UCSD-AML1 (cell line): ENCODE results near the gene CLCN7.
A peak's percentile ranks its signal among the peaks of the same experiment; 100 is the strongest.

Experiments
- DNase-seq: peaks from one replicate; lab custom pipeline; 2025; ENCODE audit not compliant: unreplicated experiment; lab: John Stamatoyannopoulos, UW

CLCN7 gene

GRCh38 chr16:1474796-1475551 lies at the start of gene CLCN7:
Gene CLCN7, minus strand, starts transcription at chr16:1475028. Its CDS starts 54 bp downstream, at chr16:1474974.
- DNase-seq = peak; percentile 83

GRCh38 chr16:1524366-1524765 lies 49.5 kb upstream of the CLCN7 start:
- no peak for DNase-seq

- DNase-seq = no peak
These were observed 48.9 kb upstream of the CLCN7 start for GRCh38 chr16:1523581-1524245.

- no peak for DNase-seq
These were observed 45.6 kb upstream of the CLCN7 start for GRCh38 chr16:1520461-1520860.

- DNase-seq = no peak
These were observed 45.0 kb upstream of the CLCN7 start for GRCh38 chr16:1519831-1520230.

GRCh38 chr16:1518626-1519135 lies 43.9 kb upstream of the CLCN7 start:
- no peak for DNase-seq

- DNase-seq = no peak
These were observed 39.7 kb upstream of the CLCN7 start for GRCh38 chr16:1514507-1514906.

GRCh38 chr16:1512774-1513173 lies 37.9 kb upstream of the CLCN7 start:
- DNase-seq = no peak

GRCh38 chr16:1511662-1512569 lies 37.1 kb upstream of the CLCN7 start:
- DNase-seq = no peak

- no peak for DNase-seq
These were observed 36.1 kb upstream of the CLCN7 start for GRCh38 chr16:1510941-1511351.

GRCh38 chr16:1510272-1510671 lies 35.4 kb upstream of the CLCN7 start:
- DNase-seq = no peak

- no peak for DNase-seq
These were observed 34.7 kb upstream of the CLCN7 start for GRCh38 chr16:1509307-1510221.

GRCh38 chr16:1508494-1509187 lies 33.8 kb upstream of the CLCN7 start:
- DNase-seq = no peak

- DNase-seq = no peak
These were observed 31.8 kb upstream of the CLCN7 start for GRCh38 chr16:1506494-1507213.

- no peak for DNase-seq
These were observed 31.1 kb upstream of the CLCN7 start for GRCh38 chr16:1505912-1506311.

- no peak for DNase-seq
These were observed 30.4 kb upstream of the CLCN7 start for GRCh38 chr16:1505073-1505844.

- DNase-seq = no peak
These were observed 28.5 kb upstream of the CLCN7 start for GRCh38 chr16:1503110-1503955.
